Vagina (tissue), 2 donors: Measurements from ENCODE around the gene CCL13.

Source experiments
- CTCF ChIP-seq, 3 experiments: fragments of 450-650 bp in 2 of 3; fragments of 200-600 bp in 1 of 3; sonication (generic) in 1 of 3; IDR thresholded peaks; one replicate each; pipeline ENCODE4 v1.5.1; 2017 to 2019; ENCODE audit warnings: antibody characterized with exemption in 3 of 3, mild to moderate bottlenecking in 2 of 3, moderate library complexity in 2 of 3
- POLR2A ChIP-seq, 2 donors: fragments of 450-650 bp; IDR thresholded peaks; one replicate each; pipeline ENCODE4 v1.6.1; 2017; ENCODE audit warnings: antibody characterized with exemption in 2 of 2, mild to moderate bottlenecking in 2 of 2, moderate library complexity in 2 of 2
- POLR2AphosphoS5 ChIP-seq, 2 donors: sonication (generic); formaldehyde crosslinking; IDR thresholded peaks; one replicate each; pipeline ENCODE4 v1.9.0; 2017; ENCODE audit warnings: antibody characterized with exemption in 2 of 2, mild to moderate bottlenecking in 2 of 2, low read depth in 1 of 2; ENCODE audit not compliant: insufficient read depth in 1 of 2

- TF ChIP-seq POLR2A (IDR thresholded peaks at IDR 0.05) (no peak), CTCF (IDR thresholded peaks at IDR 0.05) (no peak), POLR2AphosphoS5 (IDR thresholded peaks at IDR 0.05; ENCODE audit: insufficient read depth in 1 of 2, low read depth in 1 of 2) (no peak)
These were observed 30.6 kb downstream of the CCL13 start for GRCh38 chr17:34386697-34387550.
